GM18526 (cell line): ENCODE measurements around the gene FAM193B.

Experiments used
- POLR2A ChIP-seq: IDR thresholded peaks from 3 replicates; pipeline ENCODE4 v1.6.1; 2011; ENCODE audit not compliant: insufficient read length; ENCODE audit errors: extremely low read depth

Gene FAM193B

GRCh38 chr5:177592905-177593304 lies 38.5 kb upstream of the FAM193B start:
- no peak for TF ChIP-seq POLR2A

- peak; percentile 96 for TF ChIP-seq POLR2A
Observed at GRCh38 chr5:177592010-177592834, 37.9 kb upstream of the FAM193B start, which contains the start of gene TMED9. Gene TMED9, plus strand, starts transcription at chr5:177592203. Its CDS starts 12 bp downstream, at chr5:177592215.

GRCh38 chr5:177591690-177592009 lies 37.3 kb upstream of the FAM193B start:
- TF ChIP-seq POLR2A = no peak

- no peak for TF ChIP-seq POLR2A
Observed at GRCh38 chr5:177590406-177590805, 36.0 kb upstream of the FAM193B start.

- TF ChIP-seq POLR2A = no peak
Observed at GRCh38 chr5:177588413-177588909, 34.1 kb upstream of the FAM193B start.

- no peak for TF ChIP-seq POLR2A
Observed at GRCh38 chr5:177578316-177578715, 24.0 kb upstream of the FAM193B start.

GRCh38 chr5:177576169-177576568 lies 21.8 kb upstream of the FAM193B start:
- TF ChIP-seq POLR2A = no peak

GRCh38 chr5:177575488-177575887 lies 21.1 kb upstream of the FAM193B start:
- TF ChIP-seq POLR2A = no peak

- TF ChIP-seq POLR2A = no peak
Observed at GRCh38 chr5:177569894-177570293, 15.5 kb upstream of the FAM193B start.

GRCh38 chr5:177568326-177568725 lies 14.0 kb upstream of the FAM193B start:
- no peak for TF ChIP-seq POLR2A

GRCh38 chr5:177565046-177565445 lies 10.7 kb upstream of the FAM193B start:
- no peak for TF ChIP-seq POLR2A

GRCh38 chr5:177557796-177558195 lies 3.4 kb upstream of the FAM193B start:
- no peak for TF ChIP-seq POLR2A

- no peak for TF ChIP-seq POLR2A
Observed at GRCh38 chr5:177557041-177557647, 2.8 kb upstream of the FAM193B start.

- no peak for TF ChIP-seq POLR2A
Observed at GRCh38 chr5:177555665-177556064, 1.3 kb upstream of the FAM193B start.

- no peak for TF ChIP-seq POLR2A
Observed at GRCh38 chr5:177555228-177555627, 865 bp upstream of the FAM193B start.

GRCh38 chr5:177553671-177554429 lies 513 bp downstream of the FAM193B start:
- no peak for TF ChIP-seq POLR2A

- TF ChIP-seq POLR2A = no peak
Observed at GRCh38 chr5:177552839-177553455, 1.4 kb downstream of the FAM193B start.
